Naive thymus-derived CD8-positive, alpha-beta T cell (primary cell): Measurements from ENCODE around the gene CAMTA1. TPM values are rescaled to one million over a fixed set of nuclear protein-coding genes. Genes with fewer than 3 reads are reported as not detected.

Experiments
- ATAC-seq, 2 donors: fragments of 150-1000 bp; cut with Tn5 transposase in 1 of 2; sonication (Bioruptor Pico), chemical (Tn5 transposase) in 1 of 2; 1 replicate in 1 of 2; 2 replicates in 1 of 2; pipeline ENCODE4 v1.10.0; 2021; ENCODE audit warnings: mild to moderate bottlenecking in 2 of 2, moderate library complexity in 2 of 2
- POLR2A ChIA-PET: fragments of 350-600 bp; sonication (Branson Sonifier 250); formaldehyde crosslinking; loops from one replicate; lab custom pipeline; 2021; ENCODE audit warnings: antibody characterized with exemption; lab: Charles Lee
- DNase-seq, 10 donors: peaks; one replicate each; pipeline versions ENCODE4 v3.0.0 to v3.0.0-alpha.2; 2020 to 2022
- H3K27ac Mint-ChIP-seq, 10 donors: one replicate each; pipeline ENCODE4 v1.8.0; 2020 to 2022; ENCODE audit warnings: mild to moderate bottlenecking in 10 of 10, mixed read lengths in 10 of 10, moderate library complexity in 4 of 10, inconsistent platforms in 1 of 10
- H3K27me3 Mint-ChIP-seq, 5 donors: one replicate each; pipeline ENCODE4 v1.8.0; 2021 to 2022; ENCODE audit warnings: mixed read lengths in 5 of 5
- H3K36me3 Mint-ChIP-seq, 3 donors: one replicate each; pipeline ENCODE4 v1.8.0; 2020 to 2022; ENCODE audit warnings: mixed read lengths in 3 of 3, mild to moderate bottlenecking in 2 of 3, inconsistent platforms in 1 of 3
- H3K4me1 Mint-ChIP-seq, 4 donors: one replicate each; pipeline ENCODE4 v1.8.0; 2021 to 2022; ENCODE audit warnings: mixed read lengths in 4 of 4
- H3K4me3 Mint-ChIP-seq, 10 donors: one replicate each; pipeline ENCODE4 v1.8.0; 2020 to 2022; ENCODE audit warnings: mild to moderate bottlenecking in 10 of 10, mixed read lengths in 10 of 10, moderate library complexity in 6 of 10, inconsistent platforms in 1 of 10
- H3K9me3 Mint-ChIP-seq, 9 donors: one replicate each; pipeline ENCODE4 v1.8.0; 2020 to 2022; ENCODE audit warnings: mixed read lengths in 9 of 9, mild to moderate bottlenecking in 3 of 9, inconsistent platforms in 1 of 9, moderate library complexity in 1 of 9
- polyA plus RNA-seq, 3 donors: library from polyadenylated mRNA; unstranded; fragments of 300-500 nt; fragmentation: Illumina TruSeq; gene quantifications; one replicate each; pipeline ENCODE4 v1.2.3, GENCODE V29; 2021
- total RNA-seq, 8 experiments: library from RNA in 2 of 8; stranded (reverse) in 2 of 8; gene quantifications; one replicate each; pipeline ENCODE4 v1.2.3 and lab custom pipeline; 2021 to 2026

The CAMTA1 gene
- total and polyA plus RNA-seq, 5 experiments from 2014 or later: 32.6 to 78.3 (median 47.3) TPM

- Mint-ChIP-seq H3K27ac (no peak overlapping the region), H3K27me3 (peaks cover 2 to 15% (median 8%) of the 10 kb centered on the region in 5 donors), H3K9me3 (peaks cover 0 to 2% (median 0%) of the 10 kb centered on the region in 9 donors), H3K36me3 (no peaks in the 10 kb centered on the region), H3K4me3 (no peak overlapping the region), H3K4me1 (peaks cover 0 to 8% (median 0%) of the 10 kb centered on the region in 4 donors)
- ATAC-seq (no peak), DNase-seq (no peak)
- POLR2A ChIA-PET: no interaction called here
Measured at GRCh38 chr1:7293702-7294629, 508.7 kb downstream of the CAMTA1 start.

DNA sequence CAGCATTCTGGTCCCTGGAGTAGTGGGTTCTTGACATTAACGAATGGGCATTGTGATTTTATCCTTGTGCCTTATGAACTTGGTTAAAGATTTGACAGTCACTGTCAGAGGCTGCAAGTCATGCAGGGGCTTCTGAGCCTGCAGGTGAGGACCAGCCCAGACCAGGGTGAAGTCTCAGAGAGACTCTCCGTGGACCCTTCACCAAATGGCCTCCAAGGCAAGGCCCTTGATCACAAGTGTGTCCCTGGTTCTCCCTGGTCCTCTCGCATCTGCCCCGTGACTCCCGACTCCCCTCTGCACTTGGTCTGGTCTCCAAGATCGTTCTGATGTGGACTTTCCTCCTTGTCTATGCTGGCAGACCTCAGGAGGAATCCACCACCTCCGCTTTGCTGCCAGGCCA is 509.4 kb downstream of the CAMTA1 start:
- POLR2A ChIA-PET: no interaction called here
- DNase-seq: no peak
- Mint-ChIP-seq H3K4me1 (peaks cover 0 to 5% (median 0%) of the 10 kb centered on the region in 4 donors), H3K9me3 (no peaks in the 10 kb centered on the region), H3K27ac (no peak overlapping the region), H3K27me3 (peaks cover 3 to 16% (median 11%) of the 10 kb centered on the region in 5 donors), H3K36me3 (no peaks in the 10 kb centered on the region), H3K4me3 (no peak overlapping the region)
- ATAC-seq: no peak

DNA sequence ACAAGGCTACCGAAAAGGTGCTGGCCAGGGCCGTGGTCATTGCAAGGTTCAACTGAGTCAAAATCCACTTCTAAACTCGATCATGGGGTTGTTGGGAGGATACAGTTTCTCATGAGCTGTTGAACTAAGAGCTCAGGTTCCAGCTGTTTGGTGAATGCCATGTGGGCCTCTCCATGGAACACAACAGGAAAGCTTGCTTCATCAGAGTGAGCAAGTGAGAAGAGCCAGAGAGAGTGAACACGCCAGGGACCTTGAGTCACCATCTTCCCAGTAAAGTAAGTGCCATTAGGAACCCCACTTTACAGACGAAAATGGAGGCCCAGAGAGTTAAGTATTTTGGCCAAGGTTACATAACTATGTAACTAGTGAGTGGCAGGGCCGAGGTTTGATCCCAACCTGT is 510.7 kb downstream of the CAMTA1 start:
- H3K27me3 Mint-ChIP-seq: peaks cover 5 to 19% (median 16%) of the 10 kb centered on the region in 5 donors
- POLR2A ChIA-PET: no interaction called here
- no peaks in the 10 kb centered on the region for H3K36me3 Mint-ChIP-seq
- no peak overlapping the region for H3K27ac Mint-ChIP-seq
- no peak overlapping the region for H3K4me3 Mint-ChIP-seq
- no peak for ATAC-seq
- no peak for DNase-seq
- H3K9me3 Mint-ChIP-seq: no peaks in the 10 kb centered on the region
- no peaks in the 10 kb centered on the region for H3K4me1 Mint-ChIP-seq

DNA sequence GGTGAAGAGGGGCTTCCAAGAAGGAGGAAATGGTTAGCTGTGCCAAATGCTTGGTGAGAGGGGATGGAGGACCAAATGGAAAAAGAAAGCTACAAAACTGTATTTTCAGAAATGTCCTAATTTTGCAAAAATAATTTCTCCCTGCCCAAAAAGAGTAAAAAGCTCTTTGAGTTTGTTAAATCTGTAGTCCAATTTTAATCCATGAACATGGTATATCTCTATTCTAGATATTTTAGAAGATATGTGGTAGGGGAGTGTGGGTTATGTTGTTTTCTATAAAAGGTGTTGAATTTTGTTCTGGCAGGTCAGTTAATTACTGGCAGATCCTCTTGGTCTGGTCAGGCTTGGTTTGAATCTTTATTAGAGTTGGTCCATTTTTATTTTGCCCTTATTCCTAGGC is 511.7 kb downstream of the CAMTA1 start:
- no peak for DNase-seq
- Mint-ChIP-seq H3K27ac (no peak overlapping the region), H3K36me3 (no peaks in the 10 kb centered on the region), H3K9me3 (no peaks in the 10 kb centered on the region), H3K4me3 (no peak overlapping the region), H3K4me1 (no peaks in the 10 kb centered on the region), H3K27me3 (peaks cover 8 to 19% (median 16%) of the 10 kb centered on the region in 5 donors)
- POLR2A ChIA-PET: no interaction called here
- ATAC-seq: no peak

- POLR2A ChIA-PET: no interaction called here
- Mint-ChIP-seq H3K36me3 (no peaks in the 10 kb centered on the region), H3K4me1 (no peaks in the 10 kb centered on the region), H3K9me3 (no peaks in the 10 kb centered on the region), H3K4me3 (no peak overlapping the region), H3K27me3 (peaks cover 13 to 27% (median 19%) of the 10 kb centered on the region in 5 donors), H3K27ac (no peak overlapping the region)
- ATAC-seq: no peak
- DNase-seq: no peak
Measured at GRCh38 chr1:7298145-7298544, 512.9 kb downstream of the CAMTA1 start.

GRCh38 chr1:7298749-7299151 is 513.5 kb downstream of the CAMTA1 start:
- DNase-seq: no peak
- Mint-ChIP-seq H3K4me3 (no peak overlapping the region), H3K9me3 (peaks cover 0 to 2% (median 0%) of the 10 kb centered on the region in 9 donors), H3K4me1 (no peaks in the 10 kb centered on the region), H3K27me3 (peaks cover 13 to 33% (median 16%) of the 10 kb centered on the region in 5 donors), H3K36me3 (no peaks in the 10 kb centered on the region), H3K27ac (no peak overlapping the region)
- ATAC-seq: no peak
- POLR2A ChIA-PET: no interaction called here

DNA sequence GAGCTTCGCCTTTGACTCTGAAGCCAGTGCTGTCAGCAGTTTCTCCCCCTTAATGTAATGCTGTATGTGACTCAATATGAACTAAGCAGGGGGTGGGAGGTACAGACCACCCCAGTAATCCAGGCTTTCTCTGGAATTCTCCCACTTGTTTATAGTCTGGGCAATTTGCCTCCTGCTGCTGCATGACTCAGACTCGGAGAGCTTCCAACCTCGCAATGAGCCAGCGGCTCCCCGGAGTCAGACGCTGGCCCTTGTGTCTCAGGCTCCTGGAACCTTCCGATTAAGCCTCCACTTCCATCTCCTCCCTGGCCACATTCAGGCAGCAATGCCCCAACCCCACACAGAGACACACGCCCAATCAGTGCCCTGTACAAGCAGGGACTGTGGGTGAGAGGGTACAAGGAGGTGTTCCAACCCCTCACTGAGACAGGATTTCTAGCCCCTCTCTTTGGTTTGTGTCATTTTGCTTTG is 514.1 kb downstream of the CAMTA1 start:
- no peak overlapping the region for H3K27ac Mint-ChIP-seq
- DNase-seq (no peak), ATAC-seq (no peak)
- no peak overlapping the region for H3K4me3 Mint-ChIP-seq
- H3K27me3 Mint-ChIP-seq: peaks cover 12 to 35% (median 14%) of the 10 kb centered on the region in 5 donors
- POLR2A ChIA-PET: no interaction called here
- no peaks in the 10 kb centered on the region for H3K36me3 Mint-ChIP-seq
- peaks cover 0 to 2% (median 0%) of the 10 kb centered on the region in 9 donors for H3K9me3 Mint-ChIP-seq
- no peaks in the 10 kb centered on the region for H3K4me1 Mint-ChIP-seq

GRCh38 chr1:7299994-7300393 is 514.7 kb downstream of the CAMTA1 start:
- DNase-seq (no peak), ATAC-seq (no peak)
- no peaks in the 10 kb centered on the region for H3K4me1 Mint-ChIP-seq
- no peaks in the 10 kb centered on the region for H3K36me3 Mint-ChIP-seq
- peaks cover 0 to 2% (median 0%) of the 10 kb centered on the region in 9 donors for H3K9me3 Mint-ChIP-seq
- POLR2A ChIA-PET: interaction anchor here (0.7 kb wide), 1 partner anchor 532 kb away, joined by 4 read pairs; no protein-coding TSS in a partner anchor
- H3K4me3 Mint-ChIP-seq: no peak overlapping the region
- H3K27me3 Mint-ChIP-seq: peaks cover 12 to 35% (median 14%) of the 10 kb centered on the region in 5 donors
- no peak overlapping the region for H3K27ac Mint-ChIP-seq

DNA sequence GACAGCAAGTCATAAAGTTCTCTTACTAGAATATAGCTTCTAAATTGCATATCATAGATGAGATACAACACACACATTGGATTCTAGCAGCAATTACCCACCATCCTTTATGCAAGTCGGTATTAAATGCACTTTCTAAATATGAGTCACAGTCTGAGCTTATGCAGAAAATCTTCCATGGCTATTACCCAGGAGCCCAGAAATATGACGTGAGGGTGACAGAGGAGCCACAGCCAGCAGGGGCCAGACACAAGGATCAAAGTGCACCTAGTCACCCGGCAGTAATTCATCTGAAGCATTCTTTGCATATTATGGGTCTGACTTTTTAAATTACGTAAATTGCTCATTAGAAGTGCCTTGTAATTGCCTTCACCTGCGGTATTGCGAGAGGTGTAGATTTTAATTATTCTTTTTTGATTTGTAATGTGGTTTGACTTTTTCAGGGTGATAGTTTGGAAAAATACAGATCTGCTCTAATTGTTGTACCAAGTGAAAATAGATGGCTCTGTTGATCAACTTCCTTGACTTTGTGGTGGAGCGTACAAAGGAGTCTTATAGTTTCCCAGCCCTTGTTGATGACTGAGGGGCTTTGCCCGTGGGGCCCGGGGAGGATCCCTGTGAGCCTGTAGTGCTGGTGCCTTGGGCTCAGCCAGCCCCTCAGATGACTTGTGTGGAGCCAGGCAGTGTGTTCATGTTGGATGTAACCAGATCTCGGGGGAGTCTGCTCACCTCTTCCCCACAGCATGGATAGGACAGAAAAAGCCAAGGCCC is 515.8 kb downstream of the CAMTA1 start:
- no peak overlapping the region for H3K4me3 Mint-ChIP-seq
- peaks cover 12 to 35% (median 16%) of the 10 kb centered on the region in 5 donors for H3K27me3 Mint-ChIP-seq
- POLR2A ChIA-PET: no interaction called here
- peaks cover 0 to 4% (median 0%) of the 10 kb centered on the region in 9 donors for H3K9me3 Mint-ChIP-seq
- H3K36me3 Mint-ChIP-seq: no peaks in the 10 kb centered on the region
- H3K4me1 Mint-ChIP-seq: no peaks in the 10 kb centered on the region
- DNase-seq: no peak
- no peak overlapping the region for H3K27ac Mint-ChIP-seq
- no peak for ATAC-seq

DNA sequence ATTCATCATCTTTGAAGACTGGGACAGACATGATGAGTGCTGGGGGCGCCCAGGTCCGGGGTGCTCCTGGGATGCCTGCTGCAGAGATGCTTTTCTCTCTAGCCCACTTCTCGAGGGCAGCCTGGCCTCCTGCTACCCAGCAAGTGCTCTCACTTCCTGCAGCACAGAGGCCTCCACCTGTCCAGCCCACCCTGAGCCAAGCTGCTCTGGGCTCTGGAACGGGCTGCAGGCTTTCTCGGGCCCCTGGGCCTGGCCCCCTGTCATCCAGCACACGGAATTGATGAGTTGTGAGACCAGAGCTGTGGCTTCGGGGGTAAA is 516.4 kb downstream of the CAMTA1 start:
- peaks cover 7 to 35% (median 17%) of the 10 kb centered on the region in 5 donors for H3K27me3 Mint-ChIP-seq
- H3K36me3 Mint-ChIP-seq: no peaks in the 10 kb centered on the region
- DNase-seq: no peak
- H3K4me1 Mint-ChIP-seq: no peaks in the 10 kb centered on the region
- no peak for ATAC-seq
- no peak overlapping the region for H3K27ac Mint-ChIP-seq
- H3K4me3 Mint-ChIP-seq: no peak overlapping the region
- POLR2A ChIA-PET: no interaction called here
- peaks cover 0 to 8% (median 4%) of the 10 kb centered on the region in 9 donors for H3K9me3 Mint-ChIP-seq

GRCh38 chr1:7302126-7302525 is 516.9 kb downstream of the CAMTA1 start:
- no peak overlapping the region for H3K4me3 Mint-ChIP-seq

DNA sequence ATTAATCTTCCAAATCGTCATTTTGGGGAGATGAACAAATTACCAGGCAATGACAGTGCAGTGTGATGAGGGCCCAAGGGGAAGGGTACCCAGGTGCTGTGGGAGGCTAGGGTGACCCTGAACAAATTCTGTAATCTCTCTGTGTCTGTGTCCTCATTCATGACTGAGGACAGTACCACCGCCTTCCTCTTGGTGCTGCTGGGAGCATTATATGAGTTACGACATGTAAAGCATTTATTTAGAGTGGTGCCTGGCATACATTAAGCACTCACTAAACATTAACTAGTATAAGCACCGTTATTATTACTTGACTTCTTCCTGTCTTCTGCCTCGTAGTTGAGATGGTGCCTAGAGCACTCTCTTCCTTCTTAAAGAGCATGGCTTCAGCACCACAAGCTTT is 517.6 kb downstream of the CAMTA1 start:
- peaks cover 0 to 5% (median 0%) of the 10 kb centered on the region in 3 donors for H3K36me3 Mint-ChIP-seq
- POLR2A ChIA-PET: no interaction called here
- DNase-seq: no peak

More at GRCh38 chr1:7302126-7302525, 516.9 kb downstream of the CAMTA1 start:
- H3K9me3 Mint-ChIP-seq: peaks cover 0 to 12% (median 5%) of the 10 kb centered on the region in 9 donors
- DNase-seq (no peak), ATAC-seq (no peak)
- no peaks in the 10 kb centered on the region for H3K36me3 Mint-ChIP-seq
- no peak overlapping the region for H3K27ac Mint-ChIP-seq
- POLR2A ChIA-PET: no interaction called here
- no peaks in the 10 kb centered on the region for H3K4me1 Mint-ChIP-seq
- H3K27me3 Mint-ChIP-seq: peaks cover 7 to 35% (median 18%) of the 10 kb centered on the region in 5 donors

More for the DNA sequence above, 517.6 kb downstream of the CAMTA1 start:
- H3K27me3 Mint-ChIP-seq: peaks cover 7 to 35% (median 18%) of the 10 kb centered on the region in 5 donors
- ATAC-seq: no peak
- H3K27ac Mint-ChIP-seq: no peak overlapping the region
- H3K9me3 Mint-ChIP-seq: peaks cover 0 to 20% (median 12%) of the 10 kb centered on the region in 9 donors
- no peaks in the 10 kb centered on the region for H3K4me1 Mint-ChIP-seq
- no peak overlapping the region for H3K4me3 Mint-ChIP-seq
